IMR-90 (cell line): Measurements from ENCODE around the gene SIPA1.

Experiments
- BHLHE40 ChIP-seq: fragments of 150-350 bp; IDR thresholded peaks from 2 replicates; pipeline ENCODE4 v1.6.1; 2016; ENCODE audit warnings: mild to moderate bottlenecking, low read depth, low read length
- CEBPB ChIP-seq: IDR thresholded peaks from 2 replicates; pipeline ENCODE4 v1.6.1; 2012; ENCODE audit warnings: low read depth, low read length, improper control_type of control experiment
- CHD1 ChIP-seq: IDR thresholded peaks from 2 replicates; pipeline ENCODE4 v1.6.1; 2012; ENCODE audit warnings: low read depth, low read length, improper control_type of control experiment
- FOS ChIP-seq: fragments of 150-350 bp; IDR thresholded peaks from 2 replicates; pipeline ENCODE4 v1.6.1; 2016; ENCODE audit warnings: low read depth, low read length
- MAZ ChIP-seq: IDR thresholded peaks from 2 replicates; pipeline ENCODE4 v1.6.1; 2012; ENCODE audit warnings: low read depth, mild to moderate bottlenecking, low read length, improper control_type of control experiment, moderate library complexity, borderline replicate concordance
- MXI1 ChIP-seq: IDR thresholded peaks from 2 replicates; pipeline ENCODE4 v1.6.1; 2012; ENCODE audit warnings: low read depth, mild to moderate bottlenecking, low read length, moderate library complexity, borderline replicate concordance
- POLR2A ChIP-seq: IDR thresholded peaks from 2 replicates; pipeline ENCODE4 v1.6.1; 2012; ENCODE audit warnings: mild to moderate bottlenecking, low read depth, low read length
- RAD21 ChIP-seq: IDR thresholded peaks from 2 replicates; pipeline ENCODE4 v1.6.1; 2012; ENCODE audit warnings: low read length, improper control_type of control experiment
- RCOR1 ChIP-seq: IDR thresholded peaks from 2 replicates; pipeline ENCODE4 v1.6.1; 2012; ENCODE audit warnings: mild to moderate bottlenecking, low read length, improper control_type of control experiment; ENCODE audit not compliant: insufficient replicate concordance
- SMC3 ChIP-seq: fragments of 150-350 bp; IDR thresholded peaks from 2 replicates; pipeline ENCODE4 v1.6.1; 2016; ENCODE audit warnings: low read depth, mild to moderate bottlenecking, antibody characterized with exemption, low read length, moderate library complexity
- TF ChIP-seq, protein P1 (sequence below): conservative IDR thresholded peaks from 2 replicates; pipeline ENCODE4 v1.5.1; 2012; ENCODE audit warnings: mild to moderate bottlenecking, low read depth, low read length, improper control_type of control experiment
- TF ChIP-seq, protein P2 (sequence below): fragments of 150-350 bp; IDR thresholded peaks from 2 replicates; pipeline ENCODE4 v1.6.1; 2017; ENCODE audit warnings: mild to moderate bottlenecking, antibody characterized with exemption, low read length, low read depth

DNA sequence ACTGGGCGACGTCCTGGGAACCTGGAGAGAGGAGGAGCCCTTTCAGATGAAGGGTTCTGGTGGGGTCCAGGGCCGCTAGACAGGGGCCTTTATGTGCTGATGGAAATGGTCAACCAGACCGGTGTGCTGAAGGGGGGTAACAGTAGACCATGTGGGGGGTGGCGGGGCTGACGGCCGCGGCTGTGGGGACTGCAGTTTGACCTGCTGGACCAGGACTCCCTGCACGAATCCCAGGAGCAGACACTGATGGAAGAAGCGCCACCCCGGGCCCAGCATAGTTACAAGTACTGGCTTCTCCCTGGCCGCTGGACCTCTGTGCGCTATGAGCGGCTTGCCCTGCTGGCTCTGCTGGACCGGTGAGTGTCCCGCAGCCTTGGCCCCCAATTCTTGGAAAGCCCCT is 15.9 kb upstream of the SIPA1 start:
- TF ChIP-seq POLR2A (no peak), CEBPB (no peak), MAZ (no peak), RAD21 (no peak), MXI1 (no peak), CHD1 (no peak), RCOR1 (no peak), BHLHE40 (no peak), SMC3 (no peak), FOS (no peak)
- TF ChIP-seq, protein P1, sequence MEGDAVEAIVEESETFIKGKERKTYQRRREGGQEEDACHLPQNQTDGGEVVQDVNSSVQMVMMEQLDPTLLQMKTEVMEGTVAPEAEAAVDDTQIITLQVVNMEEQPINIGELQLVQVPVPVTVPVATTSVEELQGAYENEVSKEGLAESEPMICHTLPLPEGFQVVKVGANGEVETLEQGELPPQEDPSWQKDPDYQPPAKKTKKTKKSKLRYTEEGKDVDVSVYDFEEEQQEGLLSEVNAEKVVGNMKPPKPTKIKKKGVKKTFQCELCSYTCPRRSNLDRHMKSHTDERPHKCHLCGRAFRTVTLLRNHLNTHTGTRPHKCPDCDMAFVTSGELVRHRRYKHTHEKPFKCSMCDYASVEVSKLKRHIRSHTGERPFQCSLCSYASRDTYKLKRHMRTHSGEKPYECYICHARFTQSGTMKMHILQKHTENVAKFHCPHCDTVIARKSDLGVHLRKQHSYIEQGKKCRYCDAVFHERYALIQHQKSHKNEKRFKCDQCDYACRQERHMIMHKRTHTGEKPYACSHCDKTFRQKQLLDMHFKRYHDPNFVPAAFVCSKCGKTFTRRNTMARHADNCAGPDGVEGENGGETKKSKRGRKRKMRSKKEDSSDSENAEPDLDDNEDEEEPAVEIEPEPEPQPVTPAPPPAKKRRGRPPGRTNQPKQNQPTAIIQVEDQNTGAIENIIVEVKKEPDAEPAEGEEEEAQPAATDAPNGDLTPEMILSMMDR = no peak
- TF ChIP-seq, protein P2, sequence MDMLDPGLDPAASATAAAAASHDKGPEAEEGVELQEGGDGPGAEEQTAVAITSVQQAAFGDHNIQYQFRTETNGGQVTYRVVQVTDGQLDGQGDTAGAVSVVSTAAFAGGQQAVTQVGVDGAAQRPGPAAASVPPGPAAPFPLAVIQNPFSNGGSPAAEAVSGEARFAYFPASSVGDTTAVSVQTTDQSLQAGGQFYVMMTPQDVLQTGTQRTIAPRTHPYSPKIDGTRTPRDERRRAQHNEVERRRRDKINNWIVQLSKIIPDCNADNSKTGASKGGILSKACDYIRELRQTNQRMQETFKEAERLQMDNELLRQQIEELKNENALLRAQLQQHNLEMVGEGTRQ = no peak
